Measurements from ENCODE around the gene DCAF12.

GRCh38 chr9:34151398-34151797, 24.9 kb upstream of the DCAF12 start:
- TF ChIP-seq EP300 (IDR thresholded peaks at IDR 0.05) (no peak), POLR2AphosphoS5 (IDR thresholded peaks at IDR 0.05) (no peak)

Data from esophagus muscularis mucosa (tissue), 3 donors.